H9 (cell line): Measurements from ENCODE around the gene BTBD19. TPM values are rescaled to one million over a fixed set of nuclear protein-coding genes. Genes with fewer than 3 reads are reported as not detected.

ENCODE experiments used
- DNase-seq: peaks from one replicate; pipeline ENCODE4 v3.0.0-alpha.2; 2017
- H2AFZ ChIP-seq: one replicate; pipeline ENCODE4 v1.6.1; 2013; ENCODE audit warnings: mild to moderate bottlenecking, low read length, control low read depth, moderate library complexity
- H2AK5ac ChIP-seq: 2 replicates; pipeline ENCODE4 v1.6.1; 2013; ENCODE audit warnings: low read length, control low read depth, mixed read lengths; ENCODE audit not compliant: insufficient read length
- H2BK120ac ChIP-seq: one replicate; pipeline ENCODE4 v1.6.1; 2013; ENCODE audit warnings: low read depth, mild to moderate bottlenecking, low read length, control low read depth, inconsistent platforms; ENCODE audit not compliant: poor library complexity, severe bottlenecking
- H2BK12ac ChIP-seq: 2 replicates; pipeline ENCODE4 v1.6.1; 2013; ENCODE audit warnings: low read length, control low read depth, mixed read lengths, low read depth; ENCODE audit not compliant: insufficient read length
- H2BK15ac ChIP-seq: 2 replicates; pipeline ENCODE4 v1.6.1; 2013; ENCODE audit warnings: low read depth, low read length, control low read depth
- H2BK20ac ChIP-seq: one replicate; pipeline ENCODE4 v1.6.1; 2013; ENCODE audit warnings: low read depth, mild to moderate bottlenecking, low read length, control low read depth, inconsistent platforms; ENCODE audit not compliant: poor library complexity, severe bottlenecking
- H2BK5ac ChIP-seq: 2 replicates; pipeline ENCODE4 v1.6.1; 2013; ENCODE audit warnings: low read length, control low read depth, mixed read lengths; ENCODE audit not compliant: insufficient read length
- H3K14ac ChIP-seq: 2 replicates; pipeline ENCODE4 v1.6.1; 2013; ENCODE audit warnings: low read length, control low read depth; ENCODE audit not compliant: insufficient read depth
- H3K18ac ChIP-seq: 2 replicates; pipeline ENCODE4 v1.6.1; 2013; ENCODE audit warnings: low read depth, mild to moderate bottlenecking, mixed read lengths, low read length, control low read depth; ENCODE audit not compliant: insufficient read length
- H3K23ac ChIP-seq: 2 replicates; pipeline ENCODE4 v1.6.1; 2013; ENCODE audit warnings: low read length, control low read depth, mixed read lengths, low read depth; ENCODE audit not compliant: insufficient read length
- H3K23me2 ChIP-seq: 2 replicates; pipeline ENCODE4 v1.6.1; 2013; ENCODE audit warnings: low read depth, mild to moderate bottlenecking, mixed read lengths, low read length, control low read depth; ENCODE audit not compliant: insufficient read length, poor library complexity, severe bottlenecking
- H3K27ac ChIP-seq: 2 replicates; pipeline ENCODE4 v1.5.1; 2013; ENCODE audit warnings: low read length, control low read depth, mixed read lengths, low read depth; ENCODE audit not compliant: insufficient read length
- H3K27me3 ChIP-seq: 2 replicates; pipeline ENCODE4 v1.6.1; 2013; ENCODE audit warnings: low read length, control low read depth, inconsistent platforms; ENCODE audit not compliant: insufficient read depth
- H3K4ac ChIP-seq: 2 replicates; pipeline ENCODE4 v1.6.1; 2013; ENCODE audit warnings: low read depth, mild to moderate bottlenecking, control low read depth, inconsistent platforms, low read length, moderate library complexity
- H3K4me1 ChIP-seq: 2 replicates; pipeline ENCODE4 v1.6.1; 2013; ENCODE audit warnings: low read length, control low read depth, inconsistent platforms; ENCODE audit not compliant: insufficient read depth
- H3K4me2 ChIP-seq: 2 replicates; pipeline ENCODE4 v1.6.1; 2013; ENCODE audit warnings: low read length, control low read depth, mixed read lengths; ENCODE audit not compliant: insufficient read length, insufficient read depth
- H3K56ac ChIP-seq: 2 replicates; pipeline ENCODE4 v1.6.1; 2013; ENCODE audit warnings: low read depth, mild to moderate bottlenecking, mixed read lengths, low read length, control low read depth; ENCODE audit not compliant: insufficient read length
- H3K79me1 ChIP-seq: 2 replicates; pipeline ENCODE4 v1.6.1; 2013; ENCODE audit warnings: low read depth, mild to moderate bottlenecking, moderate library complexity, low read length, control low read depth, inconsistent platforms; ENCODE audit not compliant: insufficient read depth, poor library complexity, severe bottlenecking
- H3K79me2 ChIP-seq: 2 replicates; pipeline ENCODE4 v1.6.1; 2013; ENCODE audit warnings: low read length, control low read depth, inconsistent platforms; ENCODE audit not compliant: insufficient read depth
- H3K9ac ChIP-seq: 2 replicates; pipeline ENCODE4 v1.6.1; 2013; ENCODE audit warnings: low read length, control low read depth, mixed read lengths; ENCODE audit not compliant: insufficient read length; ENCODE audit errors: extremely low read depth
- H3K9me3 ChIP-seq: one replicate; pipeline ENCODE4 v1.6.1; 2013; ENCODE audit warnings: low read depth, low read length, inconsistent platforms; ENCODE audit not compliant: control insufficient read depth
- H3T11ph ChIP-seq: one replicate; pipeline ENCODE4 v1.6.1; 2013; ENCODE audit warnings: mild to moderate bottlenecking, low read length, control low read depth, inconsistent platforms
- H4K20me1 ChIP-seq: one replicate; pipeline ENCODE4 v1.6.1; 2013; ENCODE audit not compliant: control insufficient read depth, insufficient read length, insufficient read depth
- H4K5ac ChIP-seq: 2 replicates; pipeline ENCODE4 v1.6.1; 2013; ENCODE audit warnings: low read depth, mild to moderate bottlenecking, mixed read lengths, low read length, control low read depth; ENCODE audit not compliant: insufficient read length
- H4K8ac ChIP-seq: replicated peaks from 2 replicates; pipeline ENCODE4 v1.6.1; 2013; ENCODE audit warnings: low read length, control low read depth, mixed read lengths, low read depth; ENCODE audit not compliant: insufficient read length
- H4K91ac ChIP-seq: 2 replicates; pipeline ENCODE4 v1.6.1; 2013; ENCODE audit warnings: low read depth, mild to moderate bottlenecking, moderate library complexity, mixed read lengths, low read length, control low read depth; ENCODE audit not compliant: insufficient read length
- H3K27ac Mint-ChIP-seq, 3 experiments: 2 replicates in 2 of 3; 3 replicates in 1 of 3; pipeline ENCODE4 v1.8.0; 2020 to 2021; ENCODE audit warnings: mixed read lengths in 3 of 3, mild to moderate bottlenecking in 1 of 3, moderate library complexity in 1 of 3
- H3K27me3 Mint-ChIP-seq: 2 replicates; pipeline ENCODE4 v1.8.0; 2021; ENCODE audit warnings: low read depth, mild to moderate bottlenecking, moderate library complexity, mixed read lengths
- H3K36me3 Mint-ChIP-seq, 3 experiments: 2 replicates in 2 of 3; 3 replicates in 1 of 3; pipeline ENCODE4 v1.8.0; 2020 to 2021; ENCODE audit warnings: low read depth in 3 of 3, mixed read lengths in 3 of 3; ENCODE audit not compliant: insufficient read depth in 1 of 3
- H3K4me1 Mint-ChIP-seq, 2 experiments: 2 replicates each; pipeline ENCODE4 v1.8.0; 2020; ENCODE audit warnings: mixed read lengths in 2 of 2
- H3K4me3 Mint-ChIP-seq, 2 experiments: 2 replicates in 1 of 2; 3 replicates in 1 of 2; pipeline ENCODE4 v1.8.0; 2020 to 2021; ENCODE audit warnings: mild to moderate bottlenecking in 2 of 2, mixed read lengths in 2 of 2, moderate library complexity in 1 of 2
- H3K9me3 Mint-ChIP-seq, 2 experiments: 2 replicates in 1 of 2; 3 replicates in 1 of 2; pipeline ENCODE4 v1.8.0; 2020; ENCODE audit warnings: mild to moderate bottlenecking in 2 of 2, mixed read lengths in 2 of 2, moderate library complexity in 1 of 2
- CTCF ChIP-seq: fragments of 200-600 bp; sonication (generic); conservative IDR thresholded peaks from 3 replicates; pipeline ENCODE4 v1.8.0; 2021; ENCODE audit warnings: antibody characterized with exemption, mild to moderate bottlenecking
- WGBS: extraction: QIAGEN DNeasy Blood & Tissue Kit; methylation state at CpG from one replicate; pipeline ENCODE4 v1.1.7; 2013; ENCODE audit warnings: missing lambda C conversion rate, low lambda C conversion rate, mixed read lengths; ENCODE audit not compliant: insufficient read length; ENCODE audit errors: extremely low coverage; 5-methylcytosine and 5-hydroxymethylcytosine counted together
- total RNA-seq: library from RNA; stranded (reverse); gene quantifications from 2 replicates; pipeline ENCODE4 v1.2.1, GENCODE V29; 2021

BTBD19 gene
- total RNA-seq, 1 experiment from 2014 or later = 1.9 TPM

- no peaks in the 10 kb centered on the region for H3K9me3 ChIP-seq
- H2BK20ac ChIP-seq = no peak within 1 kb of the TSS
- H3K4ac ChIP-seq = no peak within 1 kb of the TSS
- no peak within 1 kb of the TSS for H2AFZ ChIP-seq
- H2BK120ac ChIP-seq = no peak within 1 kb of the TSS
- no peaks in the 10 kb centered on the region for H4K20me1 ChIP-seq
- no peak within 1 kb of the TSS for H3T11ph ChIP-seq
- TF ChIP-seq CTCF = no peak
- DNase-seq = peak; percentile 92
- no peak within 1 kb of the TSS for H3K56ac ChIP-seq
- H2AK5ac ChIP-seq = no peak within 1 kb of the TSS
- no peaks in the 10 kb centered on the region for H3K36me3 Mint-ChIP-seq
- no peaks in the 10 kb centered on the region for H3K4me1 ChIP-seq
- peaks cover 2% of the 10 kb centered on the region; the same call in 1 of the 2 replicates for H3K27me3 ChIP-seq
- no peak within 1 kb of the TSS for H3K23ac ChIP-seq
- H3K14ac ChIP-seq = no peak within 1 kb of the TSS; the same call in 1 of the 2 replicates
- H3K27ac Mint-ChIP-seq = no peak within 1 kb of the TSS
- H3K4me1 Mint-ChIP-seq = peaks cover 3% of the 10 kb centered on the region in 2 experiments; a peak in 2 of 4 replicates
- no peak within 1 kb of the TSS for H2BK15ac ChIP-seq
- H4K5ac ChIP-seq = no peak within 1 kb of the TSS
- peak within 1 kb of the TSS; percentile 43 for H3K4me2 ChIP-seq
- no peak within 1 kb of the TSS for H3K9ac ChIP-seq
- no peaks in the 10 kb centered on the region for H3K79me1 ChIP-seq
- WGBS = no CpG with 5 or more reads among the region's 72 CpGs
- H2BK5ac ChIP-seq = no peak within 1 kb of the TSS
- peak within 1 kb of the TSS; percentile 68 to 80 for H3K4me3 Mint-ChIP-seq
- H2BK12ac ChIP-seq = no peak within 1 kb of the TSS
- H3K9me3 Mint-ChIP-seq = no peaks in the 10 kb centered on the region
- H4K91ac ChIP-seq = no peak within 1 kb of the TSS
- H3K27ac ChIP-seq = no peak within 1 kb of the TSS
- no peak within 1 kb of the TSS for H4K8ac ChIP-seq
- H3K27me3 Mint-ChIP-seq = peaks cover 18% of the 10 kb centered on the region
- no peaks in the 10 kb centered on the region for H3K79me2 ChIP-seq
- no peak within 1 kb of the TSS for H3K18ac ChIP-seq
- H3K23me2 ChIP-seq = peaks cover 11% of the 10 kb centered on the region
These were observed 34.7 kb downstream of the BTBD19 start, which contains the start of gene PTCH2 for GRCh38 chr1:44842862-44843655. Gene PTCH2, minus strand, starts transcription at chr1:44843253. Its CDS starts 321 bp downstream, at chr1:44842932.
